Activated T-cell treated with anti-CD3 and anti-CD28 coated beads, Interleukin-2, amount 50 U/mL, for 4 hours (primary cell): ENCODE data around the gene RBBP8NL. TPM values are rescaled to one million over a fixed set of nuclear protein-coding genes. Genes with fewer than 3 reads are reported as not detected.
A peak's percentile ranks its signal among the peaks of the same experiment; 100 is the strongest.

Source experiments
- ATAC-seq, 2 donors: fragments of 200-7000 bp; cut with Tn5 transposase; one replicate each; pipeline ENCODE4 v1.10.0; 2021
- DNase-seq: peaks from one replicate; pipeline ENCODE4 v3.0.0-alpha.2; 2020
- H3K27me3 Mint-ChIP-seq: one replicate; pipeline ENCODE4 v1.8.0; 2021; ENCODE audit warnings: low read depth, mixed read lengths
- H3K36me3 Mint-ChIP-seq: one replicate; pipeline ENCODE4 v1.8.0; 2022; ENCODE audit warnings: mixed read lengths; ENCODE audit not compliant: insufficient read depth
- H3K4me1 Mint-ChIP-seq: one replicate; pipeline ENCODE4 v1.8.0; 2021; ENCODE audit warnings: low read depth, mixed read lengths
- H3K4me3 Mint-ChIP-seq: one replicate; pipeline ENCODE4 v1.8.0; 2021; ENCODE audit warnings: mild to moderate bottlenecking, moderate library complexity, mixed read lengths
- H3K9me3 Mint-ChIP-seq: one replicate; pipeline ENCODE4 v1.8.0; 2021; ENCODE audit warnings: mixed read lengths
- total RNA-seq, 3 donors: library from RNA; stranded (reverse); gene quantifications; one replicate each; pipeline ENCODE4 v1.2.1, GENCODE V29; 2021

RBBP8NL gene
- total RNA-seq, 3 donors from 2014 or later = not detected

- H3K9me3 Mint-ChIP-seq = no peaks in the 10 kb centered on the region
- DNase-seq (no peak), ATAC-seq (no peak)
- peaks cover 18% of the 10 kb centered on the region for H3K27me3 Mint-ChIP-seq
- no peak overlapping the region for H3K4me3 Mint-ChIP-seq
- H3K4me1 Mint-ChIP-seq = no peaks in the 10 kb centered on the region
- no peaks in the 10 kb centered on the region for H3K36me3 Mint-ChIP-seq
These were observed 27.7 kb upstream of the RBBP8NL start for GRCh38 chr20:62454904-62455636.

GRCh38 chr20:62453186-62453808, 26.0 kb upstream of the RBBP8NL start:
- Mint-ChIP-seq H3K4me1 (no peaks in the 10 kb centered on the region), H3K4me3 (no peak overlapping the region), H3K36me3 (no peaks in the 10 kb centered on the region), H3K27me3 (peaks cover 19% of the 10 kb centered on the region), H3K9me3 (no peaks in the 10 kb centered on the region)
- no peak for DNase-seq
- no peak for ATAC-seq

DNA sequence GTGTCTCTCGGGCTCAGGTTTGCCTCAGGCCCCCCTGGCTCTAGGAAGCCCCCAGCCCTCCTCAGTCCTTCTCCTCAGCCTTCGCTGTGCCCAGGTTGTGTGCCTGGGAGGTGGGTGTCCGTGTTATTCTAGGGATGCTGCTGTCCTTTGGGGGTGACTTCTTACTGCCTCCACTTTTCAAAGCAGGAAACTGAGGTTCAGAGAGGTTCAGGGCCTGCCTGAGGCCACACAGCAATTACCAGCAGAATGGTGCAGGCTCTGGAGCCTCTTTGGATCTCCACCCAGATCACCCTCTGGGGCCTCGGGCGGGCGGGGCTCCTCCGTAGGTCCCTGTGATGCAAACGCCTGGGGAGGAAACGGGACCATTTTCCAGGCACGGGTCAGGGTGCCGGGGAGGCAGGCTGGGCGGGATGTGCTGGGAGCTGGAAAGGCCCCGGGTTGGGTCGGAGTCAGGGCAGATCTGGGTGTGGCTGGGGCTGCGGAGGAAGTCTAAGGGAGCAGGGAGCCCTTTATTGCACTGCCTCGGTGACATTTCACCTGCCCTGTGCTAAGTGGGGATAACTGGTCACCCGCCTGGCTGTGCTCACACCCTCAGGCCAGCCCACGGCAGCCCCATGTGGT, 25.2 kb upstream of the RBBP8NL start:
- Mint-ChIP-seq H3K27me3 (peaks cover 15% of the 10 kb centered on the region), H3K4me3 (no peak overlapping the region), H3K36me3 (no peaks in the 10 kb centered on the region), H3K9me3 (no peaks in the 10 kb centered on the region), H3K4me1 (no peaks in the 10 kb centered on the region)
- no peak for ATAC-seq
- no peak for DNase-seq

GRCh38 chr20:62451970-62452369, 24.6 kb upstream of the RBBP8NL start:
- no peaks in the 10 kb centered on the region for H3K9me3 Mint-ChIP-seq
- no peaks in the 10 kb centered on the region for H3K36me3 Mint-ChIP-seq
- DNase-seq = no peak
- H3K4me1 Mint-ChIP-seq = no peaks in the 10 kb centered on the region
- H3K27me3 Mint-ChIP-seq = peaks cover 13% of the 10 kb centered on the region
- H3K4me3 Mint-ChIP-seq = no peak overlapping the region
- ATAC-seq = no peak

DNA sequence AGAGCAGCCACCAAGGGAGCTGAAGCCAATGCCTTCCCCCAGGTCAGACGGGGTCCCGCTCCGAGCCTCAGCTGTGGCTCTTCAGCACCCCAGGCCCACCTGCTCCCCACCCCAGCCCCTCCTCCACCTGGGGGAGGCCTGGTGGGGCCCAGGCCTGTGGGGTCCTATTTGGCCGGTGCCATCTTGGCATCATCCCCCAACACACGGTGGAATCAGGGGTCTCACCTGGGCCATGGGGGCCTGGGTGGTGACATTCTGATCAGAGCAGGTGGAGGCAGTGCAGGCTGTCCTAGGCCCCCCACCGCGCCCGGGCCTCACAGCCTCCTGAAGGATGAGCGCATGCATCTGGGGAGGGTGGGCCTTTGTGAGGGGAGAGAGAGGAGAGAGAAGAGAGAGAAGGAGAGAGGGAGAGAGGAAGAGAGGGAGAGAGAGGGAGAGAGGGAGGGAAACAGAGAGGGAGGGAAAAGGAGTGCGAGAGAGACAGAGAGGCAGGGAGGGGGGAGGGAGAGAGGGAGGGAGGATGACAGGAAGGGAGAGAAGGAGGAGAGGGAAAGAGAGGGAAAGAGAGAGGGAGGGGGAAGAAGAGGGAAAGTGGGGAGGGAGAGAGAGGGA, 23.9 kb upstream of the RBBP8NL start:
- Mint-ChIP-seq H3K36me3 (no peaks in the 10 kb centered on the region), H3K27me3 (peaks cover 11% of the 10 kb centered on the region), H3K9me3 (no peaks in the 10 kb centered on the region), H3K4me3 (no peak overlapping the region), H3K4me1 (no peaks in the 10 kb centered on the region)
- no peak for DNase-seq
- no peak for ATAC-seq

DNA sequence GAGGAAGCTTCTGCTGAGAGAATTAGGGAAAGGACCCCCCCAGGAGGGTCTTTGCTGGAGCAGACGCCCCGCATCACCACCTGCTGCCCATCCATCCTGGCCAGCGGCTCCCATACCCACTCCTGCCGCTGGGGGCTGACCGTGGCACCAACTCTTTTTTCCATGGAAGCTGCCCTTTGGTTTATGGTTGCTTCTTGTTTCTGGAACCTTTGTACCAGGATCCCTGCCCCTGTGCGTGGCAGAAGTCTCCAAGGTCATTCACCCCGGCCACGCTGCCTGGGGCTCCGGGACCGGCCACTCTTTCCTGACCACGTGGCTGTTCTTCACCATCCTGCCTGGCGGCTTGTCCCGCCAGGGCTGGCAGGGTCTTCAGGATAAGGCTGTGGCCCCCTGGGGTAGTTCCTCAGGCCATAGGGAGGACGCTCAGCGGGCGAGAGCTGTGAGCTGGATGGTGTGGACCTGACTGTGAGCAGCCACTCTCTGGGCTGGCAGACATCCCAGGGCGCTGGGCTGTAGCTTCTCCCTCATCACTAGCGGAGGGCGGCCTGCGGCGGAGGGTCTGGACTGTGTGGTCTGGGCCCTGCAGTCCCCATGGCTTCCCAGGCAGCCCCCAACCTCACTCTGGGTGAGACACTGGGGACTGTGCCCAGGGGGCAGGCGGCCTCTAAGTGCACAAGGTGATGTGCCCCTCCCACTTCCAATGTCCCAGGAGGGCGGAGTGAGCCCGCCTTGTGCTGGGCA, 22.8 kb upstream of the RBBP8NL start:
- H3K4me1 Mint-ChIP-seq = no peaks in the 10 kb centered on the region
- no peak for DNase-seq
- peaks cover 12% of the 10 kb centered on the region for H3K27me3 Mint-ChIP-seq
- H3K36me3 Mint-ChIP-seq = no peaks in the 10 kb centered on the region
- ATAC-seq = no peak
- no peak overlapping the region for H3K4me3 Mint-ChIP-seq
- H3K9me3 Mint-ChIP-seq = no peaks in the 10 kb centered on the region

- no peak for ATAC-seq
- no peak for DNase-seq
- Mint-ChIP-seq H3K27me3 (peaks cover 12% of the 10 kb centered on the region), H3K9me3 (no peaks in the 10 kb centered on the region), H3K4me3 (no peak overlapping the region), H3K36me3 (no peaks in the 10 kb centered on the region), H3K4me1 (no peaks in the 10 kb centered on the region)
These were observed 21.4 kb upstream of the RBBP8NL start for GRCh38 chr20:62448788-62449187.

DNA sequence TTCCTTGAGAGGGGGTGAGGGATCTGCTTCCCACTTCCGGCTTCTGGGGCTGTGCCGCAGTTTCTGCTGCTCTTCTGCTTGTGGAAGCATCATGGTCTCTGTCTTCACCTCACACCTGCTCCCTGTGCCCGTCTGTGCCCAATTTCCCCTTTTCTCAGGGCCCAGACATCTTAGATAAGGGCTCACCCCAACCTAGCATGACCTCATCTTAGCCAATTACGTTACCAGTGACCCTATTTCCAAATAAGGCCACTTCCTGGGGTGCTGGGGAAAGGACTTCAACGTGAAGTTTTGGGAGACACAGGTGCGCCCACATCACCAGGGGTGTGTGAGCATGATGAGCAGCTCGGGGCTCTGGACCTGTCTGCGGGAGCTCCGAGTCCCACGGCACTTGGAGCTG, 20.7 kb upstream of the RBBP8NL start:
- Mint-ChIP-seq H3K36me3 (no peaks in the 10 kb centered on the region), H3K27me3 (peaks cover 13% of the 10 kb centered on the region)
- peak in 1 of 2 donors; percentile 11 for ATAC-seq

GRCh38 chr20:62446888-62447869, 19.8 kb upstream of the RBBP8NL start:
- DNase-seq (no peak), ATAC-seq (no peak)
- H3K4me3 Mint-ChIP-seq = no peak overlapping the region
- H3K9me3 Mint-ChIP-seq = no peaks in the 10 kb centered on the region
- peaks cover 14% of the 10 kb centered on the region for H3K27me3 Mint-ChIP-seq
- H3K4me1 Mint-ChIP-seq = no peaks in the 10 kb centered on the region
- H3K36me3 Mint-ChIP-seq = no peaks in the 10 kb centered on the region

More for the DNA sequence above, 20.7 kb upstream of the RBBP8NL start:
- H3K4me3 Mint-ChIP-seq = no peak overlapping the region
- no peaks in the 10 kb centered on the region for H3K9me3 Mint-ChIP-seq
- no peaks in the 10 kb centered on the region for H3K4me1 Mint-ChIP-seq
- DNase-seq = no peak

GRCh38 chr20:62446481-62446880, 19.1 kb upstream of the RBBP8NL start:
- Mint-ChIP-seq H3K9me3 (no peaks in the 10 kb centered on the region), H3K4me1 (no peaks in the 10 kb centered on the region), H3K27me3 (peaks cover 14% of the 10 kb centered on the region), H3K36me3 (no peaks in the 10 kb centered on the region), H3K4me3 (no peak overlapping the region)
- ATAC-seq = no peak
- DNase-seq = no peak

- DNase-seq (no peak), ATAC-seq (no peak)
- Mint-ChIP-seq H3K36me3 (no peaks in the 10 kb centered on the region), H3K4me3 (no peak overlapping the region), H3K27me3 (peaks cover 17% of the 10 kb centered on the region), H3K4me1 (no peaks in the 10 kb centered on the region), H3K9me3 (no peaks in the 10 kb centered on the region)
These were observed 18.4 kb upstream of the RBBP8NL start for GRCh38 chr20:62445553-62446340.

DNA sequence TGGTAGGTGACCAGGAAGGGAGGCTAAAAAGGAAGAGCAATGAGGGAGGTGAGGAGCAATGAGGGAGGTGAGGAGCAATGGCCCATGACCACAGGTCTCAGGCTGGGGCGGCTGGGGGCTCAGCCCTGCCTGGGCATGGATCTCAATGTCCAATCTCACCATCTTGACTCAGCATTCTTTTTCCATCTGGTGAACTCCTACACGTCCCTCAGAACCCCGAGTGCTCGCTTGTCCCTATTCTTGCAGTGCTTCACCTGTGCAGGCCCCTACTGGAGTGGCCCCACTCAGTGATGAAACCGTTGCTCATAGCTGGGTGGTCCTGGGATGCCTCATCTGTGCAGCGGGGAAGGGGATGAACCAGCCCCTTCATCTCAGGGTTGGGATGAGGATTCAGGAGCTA, 16.9 kb upstream of the RBBP8NL start:
- ATAC-seq (no peak), DNase-seq (no peak)
- Mint-ChIP-seq H3K9me3 (no peaks in the 10 kb centered on the region), H3K4me3 (no peak overlapping the region), H3K36me3 (no peaks in the 10 kb centered on the region), H3K4me1 (no peaks in the 10 kb centered on the region), H3K27me3 (peaks cover 15% of the 10 kb centered on the region)
